ENCODE measurements around the gene MMP8.

GRCh38 chr11:102751673-102752072 lies 26.9 kb upstream of the MMP8 start:
- TF ChIP-seq EZH2 (IDR thresholded peaks at IDR 0.05; ENCODE audit: low read depth) (no peak), CTCF (conservative IDR thresholded peaks at IDR 0.05) (no peak)
